ENCODE measurements around the gene MEGF8.

Gene MEGF8, protein sequence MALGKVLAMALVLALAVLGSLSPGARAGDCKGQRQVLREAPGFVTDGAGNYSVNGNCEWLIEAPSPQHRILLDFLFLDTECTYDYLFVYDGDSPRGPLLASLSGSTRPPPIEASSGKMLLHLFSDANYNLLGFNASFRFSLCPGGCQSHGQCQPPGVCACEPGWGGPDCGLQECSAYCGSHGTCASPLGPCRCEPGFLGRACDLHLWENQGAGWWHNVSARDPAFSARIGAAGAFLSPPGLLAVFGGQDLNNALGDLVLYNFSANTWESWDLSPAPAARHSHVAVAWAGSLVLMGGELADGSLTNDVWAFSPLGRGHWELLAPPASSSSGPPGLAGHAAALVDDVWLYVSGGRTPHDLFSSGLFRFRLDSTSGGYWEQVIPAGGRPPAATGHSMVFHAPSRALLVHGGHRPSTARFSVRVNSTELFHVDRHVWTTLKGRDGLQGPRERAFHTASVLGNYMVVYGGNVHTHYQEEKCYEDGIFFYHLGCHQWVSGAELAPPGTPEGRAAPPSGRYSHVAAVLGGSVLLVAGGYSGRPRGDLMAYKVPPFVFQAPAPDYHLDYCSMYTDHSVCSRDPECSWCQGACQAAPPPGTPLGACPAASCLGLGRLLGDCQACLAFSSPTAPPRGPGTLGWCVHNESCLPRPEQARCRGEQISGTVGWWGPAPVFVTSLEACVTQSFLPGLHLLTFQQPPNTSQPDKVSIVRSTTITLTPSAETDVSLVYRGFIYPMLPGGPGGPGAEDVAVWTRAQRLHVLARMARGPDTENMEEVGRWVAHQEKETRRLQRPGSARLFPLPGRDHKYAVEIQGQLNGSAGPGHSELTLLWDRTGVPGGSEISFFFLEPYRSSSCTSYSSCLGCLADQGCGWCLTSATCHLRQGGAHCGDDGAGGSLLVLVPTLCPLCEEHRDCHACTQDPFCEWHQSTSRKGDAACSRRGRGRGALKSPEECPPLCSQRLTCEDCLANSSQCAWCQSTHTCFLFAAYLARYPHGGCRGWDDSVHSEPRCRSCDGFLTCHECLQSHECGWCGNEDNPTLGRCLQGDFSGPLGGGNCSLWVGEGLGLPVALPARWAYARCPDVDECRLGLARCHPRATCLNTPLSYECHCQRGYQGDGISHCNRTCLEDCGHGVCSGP (N-terminal part only)

DNA sequence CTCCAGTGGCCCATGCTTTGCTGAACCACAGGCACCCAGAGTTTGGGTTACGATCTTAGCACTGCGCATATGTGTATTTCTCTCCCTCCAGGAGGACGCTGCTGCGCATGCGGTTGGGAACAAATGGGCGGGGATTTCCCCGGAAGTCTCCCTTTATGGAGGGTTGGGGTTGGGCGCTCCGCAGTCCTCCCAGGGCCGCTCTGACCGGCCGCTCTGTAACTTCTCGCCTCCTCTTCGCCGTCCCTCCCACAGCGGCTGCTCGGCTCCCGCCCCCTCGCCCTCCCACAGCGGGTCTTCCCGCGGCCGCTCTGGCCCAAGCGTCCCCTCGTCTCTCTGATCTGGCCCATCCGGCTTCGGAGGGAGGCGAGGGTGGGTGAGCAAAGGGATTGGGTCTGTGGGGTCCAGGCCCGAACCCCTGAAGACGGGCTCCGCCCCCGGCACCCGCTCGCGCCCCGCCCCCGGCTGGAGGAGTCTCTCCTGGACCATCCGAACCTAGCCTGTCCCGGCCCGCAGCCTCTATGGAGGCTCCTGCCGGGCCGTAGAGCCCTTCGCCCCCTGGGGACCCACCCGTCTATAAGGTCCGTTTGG lies at the start of gene MEGF8:
TSS of gene MEGF8 (plus strand) at position 328 of the 588 bp plus-strand sequence. CDS start 609 bp downstream, outside the sequence.
- peak; percentile 99 for DNase-seq

DNA sequence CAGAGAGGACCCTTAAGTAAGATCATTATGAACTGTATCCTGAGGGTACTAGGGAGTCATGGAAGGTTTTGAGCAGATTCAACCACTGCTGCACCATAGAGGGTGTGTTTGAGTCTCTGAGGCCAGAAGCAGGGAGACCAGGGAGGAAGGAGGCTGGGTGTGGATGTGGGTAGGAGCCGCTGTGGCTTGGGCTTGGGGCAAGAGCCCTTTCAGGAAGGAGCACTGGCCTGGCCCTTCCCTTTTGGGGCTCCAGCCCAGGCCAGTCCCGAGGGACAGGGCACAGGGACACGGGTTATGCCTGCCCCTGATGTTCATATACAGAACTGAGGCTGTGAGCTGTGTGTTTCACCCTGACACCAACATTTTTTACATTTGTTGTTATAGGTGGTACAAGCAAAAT lies 49.2 kb upstream of the MEGF8 start:
- DNase-seq = no peak

DNA sequence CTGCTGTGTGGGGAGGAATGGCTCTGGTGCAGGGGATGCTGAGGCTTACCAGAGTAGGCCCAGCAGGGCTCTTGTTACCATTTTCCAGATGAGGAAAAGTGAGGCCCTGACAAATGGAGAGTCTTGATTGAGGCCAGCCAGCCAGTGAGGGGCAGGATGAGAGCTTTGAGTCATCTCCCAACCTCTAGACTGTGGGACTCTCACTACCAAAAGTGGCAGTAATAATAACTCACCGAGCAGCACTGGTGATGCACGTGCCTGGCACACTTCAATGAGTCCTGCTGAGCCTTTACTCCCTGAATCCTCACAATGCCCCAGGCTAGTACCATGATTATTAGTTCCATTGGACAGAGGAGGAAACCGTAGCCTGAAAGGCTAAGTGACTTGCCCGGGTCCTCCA lies 48.6 kb upstream of the MEGF8 start:
- DNase-seq = no peak

DNA sequence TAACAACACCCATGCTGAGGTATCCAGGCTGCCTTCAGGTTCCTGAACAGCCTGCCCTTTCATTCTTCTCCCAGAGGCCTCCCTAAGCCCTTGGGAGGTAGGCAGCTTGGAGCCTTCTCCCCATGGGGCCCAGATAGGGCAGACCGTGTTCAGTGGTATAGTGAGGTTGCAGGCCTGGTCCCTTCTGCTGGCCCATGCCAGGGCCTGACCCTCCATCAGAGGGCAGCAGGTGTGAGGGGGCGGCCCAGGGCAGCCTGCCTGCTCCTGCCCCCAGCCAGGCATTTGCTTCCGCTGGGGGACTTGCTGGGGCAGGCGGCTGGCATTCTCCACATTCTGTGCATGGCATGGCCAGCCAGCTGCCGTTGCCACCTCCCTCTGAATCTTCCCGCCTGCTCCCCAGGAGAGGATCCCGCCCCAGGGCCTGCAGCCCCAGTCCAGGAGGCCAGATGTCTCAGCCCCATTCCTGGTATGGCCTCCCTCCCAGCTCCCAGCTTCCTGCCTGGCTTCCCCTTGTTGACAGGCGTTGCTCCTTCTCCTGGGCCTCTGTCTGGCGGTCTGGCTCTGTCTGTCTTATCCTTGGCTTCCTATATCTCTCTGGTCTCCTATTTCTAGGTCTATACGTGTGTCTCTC lies 47.5 kb upstream of the MEGF8 start:
- no peak for DNase-seq

DNA sequence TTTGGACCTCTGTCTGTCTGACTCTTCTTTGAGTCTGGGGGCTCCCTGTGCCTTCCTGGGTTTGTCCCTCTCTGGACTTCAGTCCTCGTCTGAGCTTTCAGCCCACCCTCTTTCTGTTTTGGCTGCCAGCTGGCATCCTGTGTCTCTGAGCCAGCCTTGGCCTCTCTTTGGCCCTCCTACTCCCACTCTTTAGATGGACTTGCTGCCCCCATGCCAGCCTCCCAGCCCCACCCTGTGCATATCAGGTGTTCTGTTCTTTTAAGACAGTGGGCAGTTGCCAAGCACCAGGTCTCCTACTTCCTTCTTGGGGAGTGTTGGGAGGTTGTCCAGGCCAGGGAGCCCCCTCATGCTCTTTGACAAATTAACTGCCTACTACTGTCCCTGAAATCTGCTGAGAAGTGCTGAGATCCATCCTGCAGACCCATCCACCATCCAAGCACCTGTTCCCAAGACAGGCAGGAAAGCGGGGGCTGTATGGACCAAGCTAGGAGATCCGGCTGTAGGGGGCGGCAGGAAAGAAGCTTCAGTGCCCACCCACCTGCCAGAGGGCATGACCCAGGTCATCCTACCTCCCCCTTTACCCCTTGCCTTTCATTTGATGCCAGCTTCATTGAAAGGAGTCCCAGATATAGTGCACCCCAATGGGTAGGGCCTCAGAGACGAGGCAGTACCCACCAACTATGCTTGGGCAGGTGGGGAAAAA lies 46.8 kb upstream of the MEGF8 start:
- no peak for DNase-seq

DNA sequence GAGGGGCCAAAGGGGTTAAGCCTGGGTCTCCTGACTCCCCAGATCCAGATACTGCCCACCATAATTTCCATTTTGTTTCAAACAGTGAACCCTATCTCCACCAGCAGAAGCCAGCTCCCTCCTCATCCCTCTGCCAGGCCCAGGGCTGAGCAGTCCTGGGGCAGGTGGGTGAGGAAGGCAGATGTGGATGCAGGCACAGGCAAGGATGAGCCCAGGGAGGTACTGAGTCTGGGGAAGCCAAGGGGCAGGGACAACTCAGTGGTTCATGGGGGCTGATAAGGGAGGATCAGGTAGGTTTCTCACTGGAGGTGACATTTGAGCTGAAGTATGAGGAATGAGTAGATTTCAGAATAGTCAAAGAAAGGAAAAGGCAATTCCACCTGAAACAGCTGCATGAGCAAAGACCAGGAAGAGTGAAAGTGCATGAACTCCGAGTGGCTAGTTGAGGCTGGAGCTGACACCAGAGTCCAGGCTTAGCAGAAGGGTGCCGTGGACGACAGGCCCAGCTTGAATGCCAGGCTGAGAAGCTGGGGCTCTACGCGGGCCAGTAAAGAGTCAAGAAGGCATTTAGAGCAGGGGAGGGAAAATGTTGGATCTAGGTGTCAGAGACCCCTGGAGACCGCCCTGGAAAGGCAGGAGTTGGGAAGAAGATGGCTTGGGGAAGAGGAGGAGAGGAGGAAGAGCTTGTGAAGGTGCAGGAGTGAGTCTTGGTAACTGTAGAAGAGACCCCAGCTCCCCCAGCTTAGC lies 46.1 kb upstream of the MEGF8 start:
- DNase-seq = no peak

DNA sequence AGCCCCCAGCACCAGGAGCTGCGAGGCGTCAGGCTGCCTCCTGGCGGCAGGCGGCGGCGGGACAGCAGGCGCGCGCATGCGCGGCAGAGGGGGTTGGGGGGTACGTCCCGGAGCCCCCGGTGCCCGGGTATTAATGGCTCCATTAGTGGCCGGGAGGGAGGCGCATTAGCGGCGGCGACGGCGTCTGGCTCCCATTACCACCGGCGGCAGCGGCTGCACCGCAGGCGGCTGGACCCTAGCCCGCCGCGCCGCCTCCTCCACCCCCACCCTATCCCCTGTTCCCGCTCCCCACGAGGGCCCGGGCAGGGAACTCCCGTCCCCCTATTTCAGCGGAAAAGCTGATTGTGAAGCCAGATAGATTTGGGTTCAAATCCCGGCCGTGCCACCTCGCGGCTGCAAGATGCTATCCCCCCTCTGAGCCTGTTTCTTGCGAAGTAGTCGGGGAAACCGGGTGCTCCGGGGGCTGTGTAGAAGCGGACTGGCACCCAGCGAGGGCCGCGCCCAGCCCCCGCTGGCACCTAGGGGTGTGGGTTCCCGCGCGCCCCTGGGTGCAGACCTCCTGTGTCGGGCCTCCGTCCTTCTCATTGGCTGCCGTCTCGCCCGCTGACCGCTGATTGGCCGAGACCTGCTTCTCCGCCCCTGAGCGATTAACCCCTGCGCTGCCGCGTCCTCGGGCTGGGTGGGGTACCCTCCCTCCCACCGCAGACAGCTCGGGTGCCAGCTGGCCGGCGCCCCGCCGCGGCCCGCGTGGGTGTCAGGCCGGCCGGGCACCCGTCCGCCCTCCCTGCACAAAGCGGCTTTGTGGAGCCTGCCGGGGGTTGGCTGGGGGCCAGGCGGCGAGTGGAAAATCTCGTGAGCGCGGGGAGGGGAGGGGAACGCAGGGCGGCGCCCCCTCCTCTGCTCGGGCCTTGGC lies 45.3 kb upstream of the MEGF8 start:
- DNase-seq = peak; percentile 91

DNA sequence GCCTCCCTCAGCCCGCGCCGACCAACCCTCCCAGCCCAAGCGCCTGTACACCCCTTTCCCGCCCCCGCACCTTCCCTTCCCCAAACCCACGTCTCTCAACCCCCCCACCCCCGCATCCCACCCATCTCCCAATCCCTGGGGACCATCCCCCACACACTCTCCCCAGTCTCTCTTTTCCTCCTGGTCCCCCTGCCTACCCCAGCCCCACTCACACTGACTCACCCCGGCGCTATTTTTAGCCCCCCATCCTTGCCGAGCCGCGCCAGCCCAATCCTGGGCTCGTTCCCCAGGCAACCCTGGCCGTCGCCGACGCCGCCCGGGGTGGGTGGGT lies 44.7 kb upstream of the MEGF8 start:
- DNase-seq = no peak

DNA sequence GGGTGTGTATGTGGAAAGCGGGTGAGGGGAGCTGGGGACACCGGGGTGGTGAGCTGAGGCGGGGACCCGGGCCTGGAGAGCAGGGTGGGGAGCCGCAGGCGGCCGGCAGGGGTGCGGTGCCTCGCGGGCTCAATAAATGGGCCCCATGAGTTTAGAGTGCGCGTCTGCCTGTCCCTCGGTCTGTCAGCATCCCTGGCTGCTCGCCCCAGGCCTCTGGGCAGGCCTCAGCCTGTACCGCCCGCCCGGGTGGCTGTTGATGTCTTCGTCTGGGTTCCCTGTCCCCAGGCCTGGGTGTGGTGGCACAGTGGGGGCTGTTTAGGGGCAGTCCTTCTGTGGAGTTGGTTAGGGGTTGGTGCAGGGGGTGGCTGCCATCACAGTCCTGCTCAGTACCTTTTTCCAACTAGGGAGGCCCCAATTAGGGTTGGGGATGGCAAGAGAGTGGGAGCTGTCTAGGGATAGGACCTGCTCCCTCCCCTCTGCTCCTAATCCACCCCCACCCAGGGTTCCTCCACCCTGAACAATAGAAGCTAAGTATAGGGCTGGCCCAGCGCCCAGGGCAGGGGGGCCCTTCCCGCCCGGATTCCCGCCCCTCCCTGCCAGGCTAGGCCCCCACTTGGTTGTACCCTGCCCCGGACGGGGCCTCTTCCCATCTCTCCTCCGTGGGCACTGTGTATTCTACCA lies 44.1 kb upstream of the MEGF8 start:
- peak; percentile 32 for DNase-seq

DNA sequence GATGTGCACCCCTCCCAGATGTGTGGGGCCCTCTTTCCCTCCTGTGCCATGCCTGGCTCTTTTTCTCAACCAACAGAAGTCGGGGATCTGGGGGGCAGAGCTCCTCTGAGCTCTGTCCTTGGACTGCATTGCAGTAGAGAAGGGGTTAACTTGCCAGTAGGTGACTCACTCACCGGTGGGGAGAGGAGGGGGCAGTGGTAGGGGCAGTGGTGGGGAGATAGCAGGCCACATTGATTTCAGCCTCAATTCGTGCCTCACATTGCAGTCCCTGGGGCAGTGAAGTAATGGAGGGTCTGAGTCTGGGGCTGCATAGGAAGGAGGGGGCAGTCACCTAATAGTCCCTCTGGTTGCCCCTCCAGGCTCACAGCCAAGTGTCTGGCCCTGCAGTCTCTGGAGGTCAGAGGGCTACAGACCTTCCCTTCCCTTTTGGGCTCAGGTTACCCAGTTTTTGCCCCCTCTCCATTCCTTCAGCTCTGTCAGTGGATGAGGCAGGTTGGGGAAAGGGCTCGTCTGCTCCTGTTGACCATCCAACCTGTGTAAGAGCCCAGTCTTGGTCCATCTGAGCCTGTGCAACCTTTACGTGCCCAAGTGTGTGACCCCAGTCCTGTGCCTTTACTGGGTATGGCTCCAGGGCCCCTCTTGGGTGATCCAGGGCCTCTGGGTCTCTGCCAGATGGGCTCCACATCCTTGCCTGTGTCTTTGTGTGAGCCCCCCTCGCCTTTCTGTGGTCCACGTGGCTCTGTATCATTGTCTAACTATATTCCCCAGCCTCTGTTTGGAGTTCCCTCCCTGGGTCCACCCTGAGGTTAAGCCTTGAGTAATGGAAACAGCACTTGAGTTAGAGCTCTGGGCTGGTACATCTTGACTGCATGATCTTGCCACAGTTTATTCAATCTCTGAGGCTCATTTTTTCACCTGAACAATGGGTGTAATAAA lies 43.3 kb upstream of the MEGF8 start:
- no peak for DNase-seq

DNA sequence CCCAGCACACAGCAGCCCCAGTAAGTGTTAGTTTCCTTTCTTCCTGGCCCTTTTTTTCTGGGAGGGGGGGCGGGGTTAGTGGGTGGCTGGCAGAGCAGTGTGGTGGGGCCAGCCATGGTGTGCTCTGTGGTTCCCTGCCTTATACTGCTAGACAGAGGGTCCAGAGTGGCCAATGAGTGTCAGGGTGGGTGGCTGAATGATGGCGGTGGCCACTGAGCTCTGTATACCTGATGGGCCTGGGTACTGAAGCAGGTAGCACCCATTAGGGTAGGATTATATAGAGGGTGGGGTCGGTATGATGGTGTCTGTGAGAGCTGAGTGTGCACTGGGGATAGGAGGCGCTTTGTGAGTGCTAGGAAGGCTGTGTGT lies 42.6 kb upstream of the MEGF8 start:
- no peak for DNase-seq

DNA sequence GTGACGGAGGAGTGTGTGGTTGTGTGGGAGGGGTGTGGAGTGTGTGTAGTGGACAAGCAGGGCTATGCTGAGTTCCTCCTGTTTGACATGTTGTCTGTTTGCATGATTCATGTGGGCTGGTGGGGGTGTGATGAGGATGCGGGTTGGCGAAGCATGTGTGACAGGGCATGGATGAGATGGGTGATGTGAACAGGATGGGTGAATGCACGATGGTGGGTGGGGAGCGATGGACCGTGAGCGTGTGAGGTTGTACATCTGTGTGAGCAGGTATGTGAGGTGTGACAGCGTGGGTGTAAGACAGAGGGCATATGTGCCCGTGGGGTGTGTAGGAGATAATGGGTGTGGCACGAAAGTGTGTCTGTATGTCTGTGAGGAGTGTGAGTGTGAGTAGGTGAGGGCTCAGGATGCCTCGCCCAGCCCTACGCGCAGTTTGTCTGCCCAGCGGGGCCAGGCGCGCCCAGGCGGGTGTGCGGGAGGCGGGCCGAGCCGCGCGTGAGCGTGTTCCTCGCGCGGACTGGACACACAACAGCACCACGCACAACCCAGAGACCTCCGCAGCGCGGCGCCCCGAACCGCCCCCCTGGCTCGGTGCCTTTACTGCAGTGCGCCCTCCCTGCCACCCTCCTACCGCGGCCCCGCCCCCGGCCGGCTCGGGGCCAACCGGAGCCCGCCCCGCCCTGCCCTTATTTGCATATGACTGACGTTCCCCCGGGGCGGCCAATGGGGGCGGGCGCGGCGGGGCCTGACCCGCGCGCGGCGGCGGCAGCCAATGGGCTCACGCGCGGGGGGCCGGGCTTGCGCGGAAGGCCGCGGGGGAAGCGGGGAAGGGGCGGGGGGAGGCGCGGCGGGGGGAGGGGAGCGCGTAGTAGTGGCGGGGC lies 42.0 kb upstream of the MEGF8 start:
- peak; percentile 97 for DNase-seq

DNA sequence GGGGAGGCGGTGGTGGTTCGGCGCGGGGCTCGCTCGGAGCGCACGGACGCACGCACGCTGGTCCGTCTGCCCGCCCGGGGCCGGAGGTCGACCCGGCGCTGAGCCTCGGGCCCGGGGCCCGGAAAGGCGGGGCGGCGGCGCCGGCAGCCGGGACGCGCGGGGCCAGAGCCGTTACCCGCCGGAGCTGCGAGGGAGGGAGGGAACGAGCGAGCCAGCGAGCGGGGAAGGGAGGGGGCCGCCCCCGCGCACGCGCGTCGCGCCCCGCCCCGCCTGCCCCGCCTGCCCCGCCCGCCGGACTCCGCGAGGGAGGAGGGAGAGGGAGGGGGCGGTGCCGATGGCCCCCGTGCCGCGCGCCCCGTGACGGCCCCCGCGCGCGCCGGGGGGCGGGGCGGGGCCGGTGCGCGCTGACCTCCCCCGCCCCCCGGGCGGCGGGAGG lies 41.4 kb upstream of the MEGF8 start:
- DNase-seq = peak; percentile 90

DNA sequence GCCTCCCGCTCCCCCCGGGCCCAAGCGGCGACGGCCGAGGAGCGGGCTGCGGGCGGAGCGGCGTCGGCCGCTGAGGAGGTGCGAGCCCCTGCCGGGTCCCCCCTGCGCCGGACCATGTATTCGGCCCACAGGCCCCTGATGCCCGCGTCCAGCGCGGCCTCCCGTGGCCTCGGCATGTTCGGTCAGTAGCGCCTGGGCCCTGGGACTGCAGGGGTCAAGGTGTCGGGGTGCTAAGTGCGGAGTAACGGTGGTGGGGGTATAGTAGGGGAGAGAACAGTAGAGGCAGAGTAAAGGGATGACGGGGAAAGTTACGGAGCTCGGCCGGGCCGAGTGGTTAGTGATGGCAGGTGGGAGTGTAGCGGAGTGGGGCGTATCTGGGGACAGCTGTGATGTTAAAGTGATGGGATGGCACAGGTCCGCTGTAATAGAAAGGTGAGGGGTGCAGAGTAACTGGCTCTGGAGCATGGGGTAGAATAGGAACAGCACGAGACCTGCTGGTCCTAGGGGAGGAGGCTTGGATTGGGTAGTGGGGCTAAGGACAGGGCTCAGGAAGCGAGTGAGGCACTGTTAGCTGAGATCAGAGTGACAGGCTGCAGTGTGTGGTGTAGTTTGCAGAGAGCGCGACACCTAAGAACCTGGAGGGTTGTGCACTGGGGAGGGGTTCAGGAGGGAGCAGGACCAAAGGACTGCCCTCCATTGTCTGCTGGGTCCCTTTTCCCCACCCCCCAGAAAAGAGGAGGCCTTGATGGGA lies 40.7 kb upstream of the MEGF8 start:
- DNase-seq = no peak

DNA sequence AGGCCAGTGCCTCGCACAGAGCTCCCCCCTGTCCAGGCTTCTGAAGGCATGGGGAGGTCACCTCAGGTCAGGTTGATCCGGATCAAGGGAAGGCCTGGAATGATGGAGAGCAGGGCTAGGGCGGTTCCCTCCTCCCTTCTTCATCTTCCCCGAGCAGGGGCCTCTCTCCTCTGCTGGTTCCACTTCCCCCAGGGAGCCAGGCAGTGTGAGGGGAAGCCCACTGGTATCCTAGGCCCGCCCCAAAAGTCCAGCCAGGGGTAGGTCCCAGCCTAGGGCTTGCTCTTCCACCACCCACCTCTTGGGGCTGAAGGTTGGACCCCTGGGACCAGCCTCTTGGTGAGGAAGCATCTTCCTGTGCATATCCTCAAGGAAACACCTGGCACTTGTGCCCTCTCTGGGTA lies 39.9 kb upstream of the MEGF8 start:
- peak; percentile 46 for DNase-seq

DNA sequence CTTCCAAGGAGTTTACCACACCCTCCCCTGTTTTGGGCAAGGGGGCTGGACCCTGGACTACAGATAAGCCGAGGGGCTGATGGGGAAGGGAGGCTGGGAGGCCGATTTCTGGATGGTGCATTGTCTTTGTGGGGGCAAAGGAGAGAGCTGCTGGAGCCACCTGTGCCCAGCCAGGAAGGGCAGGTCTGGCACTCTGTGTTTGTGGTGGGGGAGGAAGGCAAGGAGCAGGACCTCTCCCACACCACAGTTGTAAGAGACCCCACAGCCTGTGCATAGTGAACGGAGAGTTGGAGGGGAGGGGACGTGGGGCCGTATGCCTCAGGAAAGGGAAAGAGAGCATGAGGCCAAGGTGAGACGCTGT lies 39.5 kb upstream of the MEGF8 start:
- DNase-seq = no peak
